SH-SY5Y (cell line): ENCODE results near the gene C19orf38.

Source experiments
- GATA2 ChIP-seq: IDR thresholded peaks from 2 replicates; pipeline ENCODE4 v1.6.1; 2011; ENCODE audit warnings: mild to moderate bottlenecking, low read depth, low read length
- GATA3 ChIP-seq: IDR thresholded peaks from 2 replicates; pipeline ENCODE4 v1.6.1; 2011; ENCODE audit warnings: low read depth, mild to moderate bottlenecking, low read length, moderate library complexity

- TF ChIP-seq GATA2 = no peak
- no peak for TF ChIP-seq GATA3
Observed at GRCh38 chr19:10826231-10826630, 22.0 kb upstream of the C19orf38 start.
